KBM-7 (cell line): ENCODE results near the gene SPAG8.
A peak's percentile ranks its signal among the peaks of the same experiment; 100 is the strongest.

Source experiments
- DNase-seq: peaks from one replicate; pipeline ENCODE4 v3.0.0-alpha.2; 2015
- in situ Hi-C: fragments of 300-500 bp; cut with MboI; formaldehyde crosslinking; loops from 2 replicates; pipeline ENCODE4 v1.14.3; 2020; ENCODE audit warnings: low sequenced_read_pairs, low pct_unique_long_range_greater_than_20kb, mixed read lengths

SPAG8 gene

GRCh38 chr9:35814106-35814840, 2.2 kb upstream of the SPAG8 start:
- in situ Hi-C loops = no loop called here
- DNase-seq = peak; percentile 68

- in situ Hi-C loops = no loop called here
- no peak for DNase-seq
These were observed 1.5 kb upstream of the SPAG8 start for GRCh38 chr9:35813434-35814105.

DNA sequence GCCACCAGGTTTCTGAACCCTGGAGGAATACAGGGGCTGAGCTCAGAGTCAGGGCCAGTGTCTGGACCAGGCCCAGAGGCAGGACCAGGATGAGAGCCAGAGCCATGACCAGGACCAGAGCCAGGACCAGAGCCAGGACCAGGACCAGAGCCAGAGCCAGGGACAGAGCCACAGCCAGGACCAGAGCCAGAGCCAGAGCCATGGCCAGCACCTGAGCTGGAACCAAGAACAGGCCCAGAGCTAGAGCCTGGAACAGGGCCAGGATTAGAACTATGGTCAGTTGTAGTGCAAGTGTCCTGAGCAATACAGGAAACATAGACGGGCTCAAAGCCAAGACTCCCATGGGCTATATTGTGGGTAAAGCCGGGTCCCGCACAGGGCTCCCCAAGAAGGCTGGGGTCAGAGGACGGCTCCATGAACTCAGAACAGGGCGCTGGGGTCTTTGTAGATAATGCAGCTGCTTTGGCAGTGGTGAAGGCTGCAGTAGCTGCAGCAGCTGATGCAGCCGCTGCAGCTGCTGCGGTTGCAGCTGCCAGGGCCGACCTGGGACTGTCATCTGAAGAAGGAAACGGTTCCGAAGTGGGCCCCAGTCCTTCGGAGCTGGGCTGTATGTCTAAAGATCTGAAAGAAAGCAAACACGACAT, 559 bp downstream of the SPAG8 start:
- in situ Hi-C loops = no loop called here
- DNase-seq = no peak

GRCh38 chr9:35810122-35810521, 1.9 kb downstream of the SPAG8 start:
- DNase-seq = no peak

GRCh38 chr9:35808433-35808832, 3.6 kb downstream of the SPAG8 start:
- DNase-seq = no peak
- in situ Hi-C loops = no loop called here

More at GRCh38 chr9:35810122-35810521, 1.9 kb downstream of the SPAG8 start:
- in situ Hi-C loops = no loop called here

DNA sequence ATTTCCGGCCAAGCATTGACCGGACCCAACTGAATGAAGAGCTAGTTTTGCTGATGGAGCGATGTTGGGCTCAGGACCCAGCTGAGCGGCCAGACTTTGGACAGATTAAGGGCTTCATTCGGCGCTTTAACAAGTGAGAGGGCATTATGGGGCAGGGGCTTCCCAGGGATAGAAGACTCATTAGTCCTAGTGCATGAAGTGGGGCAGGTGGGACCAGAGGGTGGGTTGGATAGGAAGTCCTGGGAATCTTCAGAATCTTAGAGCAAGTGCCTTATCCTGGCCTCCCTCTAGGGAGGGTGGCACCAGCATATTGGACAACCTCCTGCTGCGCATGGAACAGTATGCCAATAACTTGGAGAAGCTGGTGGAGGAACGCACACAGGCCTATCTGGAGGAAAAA, 6.0 kb downstream of the SPAG8 start:
- in situ Hi-C loops = no loop called here
- DNase-seq = no peak

DNA sequence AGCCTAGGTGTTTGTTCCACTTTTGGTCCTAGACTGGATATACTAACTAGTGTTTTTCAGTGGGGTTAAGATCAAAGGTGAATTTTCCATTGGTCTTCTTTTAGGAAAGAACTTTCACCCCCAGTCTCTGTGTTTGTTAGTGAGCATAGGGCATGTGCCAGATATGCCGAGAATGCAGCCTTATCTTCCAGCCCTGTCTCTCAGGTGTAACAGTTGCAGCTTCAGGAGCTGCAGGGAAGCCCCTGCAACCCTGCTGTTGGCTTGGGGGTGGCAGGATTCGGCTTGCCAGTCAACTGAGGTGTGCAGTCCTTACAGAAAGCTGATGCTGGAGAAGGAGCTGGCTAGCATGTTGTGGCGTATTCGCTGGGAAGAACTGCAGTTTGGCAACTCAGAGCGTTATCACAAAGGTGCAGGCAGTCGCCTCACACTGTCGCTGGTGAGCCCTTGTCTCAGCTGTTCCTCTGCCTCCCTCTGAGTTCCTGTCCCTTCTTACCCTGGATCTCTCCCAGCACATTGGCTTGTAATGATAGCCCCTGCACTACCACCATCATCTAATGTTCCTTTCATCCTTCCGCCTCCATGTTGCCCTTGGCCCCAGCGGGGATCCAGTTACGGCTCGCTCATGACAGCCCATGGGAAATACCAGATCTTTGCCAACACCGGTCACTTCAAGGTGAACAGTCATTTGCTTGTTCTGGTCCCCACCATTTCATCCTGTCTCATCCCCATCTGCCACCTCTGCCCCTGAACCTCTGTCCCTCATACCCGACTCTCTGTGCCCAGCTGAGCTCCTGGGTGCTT, 10.5 kb downstream of the SPAG8 start:
- in situ Hi-C loops = no loop called here
- DNase-seq = no peak

DNA sequence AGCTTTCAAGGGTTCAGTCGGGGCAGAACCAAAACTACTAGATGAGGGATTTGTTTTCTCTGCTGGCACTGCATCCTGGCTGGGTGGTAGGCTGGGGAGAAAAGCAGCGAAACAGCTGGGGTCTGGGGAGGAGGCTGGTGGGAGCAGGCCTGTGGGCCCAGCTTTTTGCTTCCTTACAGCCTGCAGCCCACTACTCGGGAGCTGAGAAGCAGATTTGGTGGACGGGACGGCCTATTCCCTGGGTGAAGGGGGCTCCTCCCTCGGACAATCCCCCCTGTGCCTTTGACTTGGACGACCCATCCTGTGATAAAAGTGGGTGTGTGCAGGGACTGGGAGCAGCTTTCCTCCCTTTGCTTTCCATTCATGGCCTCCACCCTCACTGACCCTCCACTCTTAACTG, 11.5 kb downstream of the SPAG8 start:
- in situ Hi-C loops = no loop called here
- DNase-seq = no peak

DNA sequence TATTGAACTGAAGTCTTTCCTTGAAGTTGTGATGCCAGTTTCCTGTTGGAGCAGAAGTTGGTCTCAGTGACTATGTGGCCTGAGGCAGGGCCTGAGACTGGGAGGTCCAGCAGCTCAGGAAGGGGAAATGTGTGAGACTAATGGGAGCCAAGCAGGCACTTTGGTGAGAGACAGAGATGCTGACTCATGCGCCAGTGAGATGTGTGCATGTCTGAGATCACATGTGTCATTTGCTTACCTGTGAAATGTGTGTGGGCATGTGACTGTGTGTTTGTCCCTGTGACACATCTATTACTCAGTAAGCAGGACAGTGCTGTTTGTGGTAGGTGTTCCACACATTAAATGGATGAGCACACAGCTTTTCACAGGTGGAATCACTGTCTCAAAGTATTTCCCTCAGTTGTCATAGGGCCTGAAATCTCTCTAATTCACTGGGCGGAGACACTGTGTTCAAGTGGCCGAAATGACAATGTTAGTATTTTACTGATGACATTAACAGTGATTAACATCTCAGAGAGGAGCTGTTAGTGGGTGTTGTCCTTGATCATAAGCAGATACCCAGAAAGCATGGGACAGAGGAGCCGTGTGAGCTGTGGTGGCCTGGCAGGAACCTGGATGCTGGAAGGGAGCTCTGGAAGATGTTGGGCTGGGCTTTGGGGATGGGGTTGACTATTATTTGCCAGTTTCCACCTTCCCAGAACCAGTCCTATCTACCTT, 13.2 kb downstream of the SPAG8 start:
- DNase-seq = no peak
- in situ Hi-C loops = no loop called here

GRCh38 chr9:35797311-35798109, 14.6 kb downstream of the SPAG8 start:
- in situ Hi-C loops = no loop called here

GRCh38 chr9:35795695-35796094, 16.4 kb downstream of the SPAG8 start:
- DNase-seq = no peak
- in situ Hi-C loops = no loop called here

More at GRCh38 chr9:35797311-35798109, 14.6 kb downstream of the SPAG8 start:
- no peak for DNase-seq

DNA sequence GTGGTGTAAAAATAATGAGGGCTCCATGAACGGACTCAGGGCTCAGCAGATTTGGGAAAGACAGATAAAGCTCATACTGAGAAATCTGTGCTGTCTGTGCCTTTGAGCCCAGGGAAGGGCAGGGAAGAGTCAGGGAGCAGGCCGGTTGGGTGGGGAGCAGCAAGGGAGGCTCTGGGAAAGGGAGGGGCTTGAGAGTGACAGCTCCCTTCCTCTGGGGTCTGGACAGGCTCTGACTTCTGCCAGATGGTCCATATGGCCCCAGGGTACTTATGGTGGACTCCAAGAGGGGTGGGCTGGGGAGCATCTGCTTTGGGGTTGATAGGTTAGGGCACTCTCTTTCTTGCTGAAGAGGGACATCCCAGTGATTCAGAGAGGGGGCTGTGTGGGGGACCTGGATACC, 18.6 kb downstream of the SPAG8 start:
- in situ Hi-C loops = no loop called here
- no peak for DNase-seq

DNA sequence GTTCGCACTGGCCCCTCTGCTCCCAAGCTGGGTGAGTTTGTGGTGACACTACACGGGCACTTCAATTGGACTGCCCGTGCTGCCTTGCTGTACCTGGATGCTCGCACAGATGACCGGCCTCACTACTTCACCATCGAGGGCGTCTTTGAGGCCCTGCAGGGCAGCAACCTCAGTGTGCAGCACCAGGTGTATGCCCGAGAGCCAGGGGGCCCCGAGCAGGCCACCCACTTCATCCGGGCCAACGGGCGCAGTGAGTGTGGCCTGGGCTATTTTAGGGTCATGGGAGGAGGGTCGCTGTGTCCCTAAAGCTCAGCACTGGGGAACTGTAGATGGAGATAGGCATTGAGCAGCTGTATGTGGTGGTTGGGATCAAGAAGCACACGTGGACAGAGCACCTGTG, 19.2 kb downstream of the SPAG8 start:
- in situ Hi-C loops = no loop called here
- no peak for DNase-seq

DNA sequence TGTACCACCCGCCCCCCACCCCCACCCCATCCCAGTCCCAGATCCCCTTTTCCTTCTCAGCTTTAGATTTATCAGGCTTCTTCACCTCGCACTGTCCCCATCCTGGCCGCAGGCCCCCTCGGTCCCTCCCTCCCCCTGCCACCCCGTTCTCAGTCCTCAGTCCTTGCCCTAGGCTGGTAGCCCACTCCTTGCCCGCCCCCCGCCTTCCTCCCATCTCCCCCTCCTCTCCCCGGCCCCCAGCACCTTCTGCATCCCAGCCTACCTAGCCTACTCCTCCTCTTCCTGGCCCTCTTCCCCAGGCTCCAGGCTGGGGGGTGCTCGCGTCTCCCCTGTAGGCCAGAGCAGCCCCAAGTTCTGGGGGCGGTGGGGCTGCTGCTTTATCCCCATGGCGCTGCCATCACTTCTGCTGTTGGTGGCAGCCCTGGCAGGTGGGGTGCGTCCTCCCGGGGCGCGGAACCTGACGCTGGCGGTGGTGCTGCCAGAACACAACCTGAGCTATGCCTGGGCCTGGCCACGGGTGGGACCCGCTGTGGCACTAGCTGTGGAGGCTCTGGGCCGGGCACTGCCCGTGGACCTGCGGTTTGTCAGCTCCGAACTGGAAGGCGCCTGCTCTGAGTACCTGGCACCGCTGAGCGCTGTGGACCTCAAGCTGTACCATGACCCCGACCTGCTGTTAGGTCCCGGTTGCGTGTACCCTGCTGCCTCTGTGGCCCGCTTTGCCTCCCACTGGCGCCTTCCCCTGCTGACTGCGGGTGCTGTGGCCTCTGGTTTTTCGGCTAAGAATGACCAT, 19.8 kb downstream of the SPAG8 start:
- DNase-seq = no peak
- in situ Hi-C loops = no loop called here

DNA sequence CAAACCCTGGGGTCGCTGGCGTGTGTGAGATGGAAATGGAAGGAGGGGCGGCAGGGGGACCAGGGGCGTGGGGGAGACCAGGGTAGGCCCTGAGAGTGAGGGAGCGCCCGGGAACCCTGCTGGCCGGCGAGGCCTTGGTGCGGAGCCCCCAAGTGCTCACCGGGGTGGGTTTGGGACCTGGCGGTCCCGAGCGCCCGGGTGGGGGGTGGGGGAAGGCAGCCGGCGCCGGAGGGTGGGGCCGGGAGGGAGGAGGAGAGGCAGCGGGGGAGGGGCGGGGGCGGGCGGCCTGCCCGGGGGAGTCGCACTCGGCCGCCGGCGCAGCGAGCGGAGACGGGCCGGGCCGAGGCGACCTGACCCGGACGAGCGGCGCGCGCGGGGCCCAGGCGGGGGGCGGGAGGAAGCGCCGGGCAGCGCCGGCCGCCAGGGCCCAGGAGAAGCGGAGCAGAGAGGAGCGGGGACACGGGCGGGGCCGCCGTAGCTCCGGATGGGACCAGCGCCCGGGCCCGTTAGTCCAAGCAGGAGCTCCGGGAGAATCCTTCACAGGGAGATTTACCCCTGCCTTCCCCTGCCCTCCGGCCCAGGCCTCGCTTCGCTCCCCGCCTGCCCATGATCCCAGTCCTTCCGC, 20.7 kb downstream of the SPAG8 start, which contains the start of gene NPR2:
NPR2 (plus strand) TSS at position 295 of the 625 bp plus-strand sequence. CDS start 818 bp downstream, outside the sequence.
- DNase-seq = no peak
- in situ Hi-C loops = no loop called here

GRCh38 chr9:35790385-35791296, 21.4 kb downstream of the SPAG8 start:
- peak; percentile 75 for DNase-seq
- in situ Hi-C loops = no loop called here
